ENCODE results near the gene SNF8. TPM values are rescaled to one million over a fixed set of nuclear protein-coding genes. Genes with fewer than 3 reads are reported as not detected.

The SNF8 gene
- polyA plus RNA-seq, 1 experiment: 116 TPM

DNA sequence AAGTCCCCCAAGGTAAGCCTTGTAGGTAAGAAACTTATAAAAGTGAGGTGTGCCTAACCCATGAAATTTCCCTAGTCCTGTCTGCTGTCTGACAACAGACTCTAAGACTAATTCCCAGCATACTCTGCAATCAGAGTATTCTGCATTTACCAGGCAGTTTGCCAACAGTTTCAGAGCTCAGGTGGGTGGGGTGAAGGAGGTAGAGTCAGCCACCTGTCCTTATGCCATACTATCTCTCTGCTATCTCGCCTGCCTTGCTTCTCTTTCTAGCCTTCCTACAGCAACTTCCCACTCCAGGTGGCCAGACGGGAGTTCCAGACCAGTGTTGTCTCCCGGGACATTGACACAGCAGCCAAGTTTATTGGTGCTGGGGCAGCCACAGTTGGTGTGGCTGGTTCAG is 49.8 kb downstream of the SNF8 start:
- Histone ChIP-seq H3K9me3 (ENCODE audit: control insufficient read depth, insufficient read depth, low read length) (no peaks in the 10 kb centered on the region; the same call in 1 of the 2 replicates), H3K27me3 (ENCODE audit: control insufficient read depth, insufficient read depth, low read length) (no peaks in the 10 kb centered on the region), H3K4me3 (ENCODE audit: low read depth, low read length) (no peak overlapping the region), H3K27ac (ENCODE audit: low read depth, low read length) (no peak overlapping the region)
- no peak for DNase-seq (ENCODE audit: low read depth, low spot score)
- ChIA-PET POLR2A (no interaction called here), CTCF (interaction anchor here (1.1 to 2.4 kb wide), 2 partner anchors 10 to 138 kb away, joined by 4 to 12 read pairs; no protein-coding TSS in a partner anchor)
- TF ChIP-seq, protein P1, sequence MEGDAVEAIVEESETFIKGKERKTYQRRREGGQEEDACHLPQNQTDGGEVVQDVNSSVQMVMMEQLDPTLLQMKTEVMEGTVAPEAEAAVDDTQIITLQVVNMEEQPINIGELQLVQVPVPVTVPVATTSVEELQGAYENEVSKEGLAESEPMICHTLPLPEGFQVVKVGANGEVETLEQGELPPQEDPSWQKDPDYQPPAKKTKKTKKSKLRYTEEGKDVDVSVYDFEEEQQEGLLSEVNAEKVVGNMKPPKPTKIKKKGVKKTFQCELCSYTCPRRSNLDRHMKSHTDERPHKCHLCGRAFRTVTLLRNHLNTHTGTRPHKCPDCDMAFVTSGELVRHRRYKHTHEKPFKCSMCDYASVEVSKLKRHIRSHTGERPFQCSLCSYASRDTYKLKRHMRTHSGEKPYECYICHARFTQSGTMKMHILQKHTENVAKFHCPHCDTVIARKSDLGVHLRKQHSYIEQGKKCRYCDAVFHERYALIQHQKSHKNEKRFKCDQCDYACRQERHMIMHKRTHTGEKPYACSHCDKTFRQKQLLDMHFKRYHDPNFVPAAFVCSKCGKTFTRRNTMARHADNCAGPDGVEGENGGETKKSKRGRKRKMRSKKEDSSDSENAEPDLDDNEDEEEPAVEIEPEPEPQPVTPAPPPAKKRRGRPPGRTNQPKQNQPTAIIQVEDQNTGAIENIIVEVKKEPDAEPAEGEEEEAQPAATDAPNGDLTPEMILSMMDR (IDR thresholded peaks at IDR 0.05; ENCODE audit: low read depth, low read length): no peak

DNA sequence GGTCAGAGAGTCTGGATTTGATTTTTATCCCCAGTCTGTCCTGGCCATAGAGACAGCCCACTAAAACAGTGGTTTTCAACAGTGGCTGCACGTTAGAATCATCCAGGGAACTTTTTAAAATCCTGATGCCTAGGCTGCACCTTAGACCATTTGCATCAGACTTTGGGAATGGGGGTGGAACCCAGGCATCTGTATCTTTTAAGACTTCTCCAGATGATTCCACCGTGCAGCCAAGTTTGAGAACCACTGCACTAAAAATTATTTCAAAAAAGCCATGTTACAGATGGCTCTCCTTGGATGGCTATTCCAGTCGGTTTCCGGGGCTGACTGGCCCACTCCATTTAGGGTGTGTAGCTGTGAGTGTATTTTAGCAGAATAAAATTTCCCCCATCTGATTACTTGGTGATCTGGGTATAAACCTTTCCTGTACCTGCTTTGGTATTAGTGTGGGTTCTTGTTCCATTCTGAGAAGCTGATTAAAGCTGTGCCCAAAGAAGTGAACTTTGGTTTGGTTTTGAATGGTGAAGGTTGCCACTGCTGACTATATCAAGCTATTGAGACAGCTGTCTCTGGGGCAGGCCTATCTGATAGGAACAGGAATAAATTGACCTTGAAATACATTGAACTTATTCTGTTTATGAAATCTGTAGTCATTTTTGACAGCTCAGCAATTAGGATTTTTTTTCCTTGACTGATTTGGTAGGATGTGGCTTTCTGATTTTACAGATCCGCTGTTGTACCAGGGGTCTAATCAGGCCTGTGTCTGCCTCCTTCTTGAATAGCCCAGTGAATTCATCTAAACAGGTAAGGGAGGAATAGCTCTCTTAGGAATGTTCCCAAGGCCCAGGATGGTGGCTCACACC is 50.8 kb downstream of the SNF8 start:
- H3K4me3 ChIP-seq (ENCODE audit: low read depth, low read length): peak overlapping the region; percentile 99
- CTCF ChIA-PET: interaction anchor here (0.6 to 2.4 kb wide), 5 partner anchors 9 to 139 kb away, joined by 3 to 18 read pairs (median 4); no protein-coding TSS in a partner anchor
- H3K9me3 ChIP-seq (ENCODE audit: control insufficient read depth, insufficient read depth, low read length): no peaks in the 10 kb centered on the region; the same call in 1 of the 2 replicates
- TF ChIP-seq, protein P1 (IDR thresholded peaks at IDR 0.05; ENCODE audit: low read depth, low read length): no peak
- POLR2A ChIA-PET: interaction anchor here (0.5 to 2.4 kb wide), 2 partner anchors 14 to 142 kb away, joined by 3 to 9 read pairs; partner anchors contain the start of gene UBE2Z
- no peaks in the 10 kb centered on the region for H3K27me3 ChIP-seq (ENCODE audit: control insufficient read depth, insufficient read depth, low read length)
- H3K27ac ChIP-seq (ENCODE audit: low read depth, low read length): no peak overlapping the region
- DNase-seq (ENCODE audit: low read depth, low spot score): no peak

DNA sequence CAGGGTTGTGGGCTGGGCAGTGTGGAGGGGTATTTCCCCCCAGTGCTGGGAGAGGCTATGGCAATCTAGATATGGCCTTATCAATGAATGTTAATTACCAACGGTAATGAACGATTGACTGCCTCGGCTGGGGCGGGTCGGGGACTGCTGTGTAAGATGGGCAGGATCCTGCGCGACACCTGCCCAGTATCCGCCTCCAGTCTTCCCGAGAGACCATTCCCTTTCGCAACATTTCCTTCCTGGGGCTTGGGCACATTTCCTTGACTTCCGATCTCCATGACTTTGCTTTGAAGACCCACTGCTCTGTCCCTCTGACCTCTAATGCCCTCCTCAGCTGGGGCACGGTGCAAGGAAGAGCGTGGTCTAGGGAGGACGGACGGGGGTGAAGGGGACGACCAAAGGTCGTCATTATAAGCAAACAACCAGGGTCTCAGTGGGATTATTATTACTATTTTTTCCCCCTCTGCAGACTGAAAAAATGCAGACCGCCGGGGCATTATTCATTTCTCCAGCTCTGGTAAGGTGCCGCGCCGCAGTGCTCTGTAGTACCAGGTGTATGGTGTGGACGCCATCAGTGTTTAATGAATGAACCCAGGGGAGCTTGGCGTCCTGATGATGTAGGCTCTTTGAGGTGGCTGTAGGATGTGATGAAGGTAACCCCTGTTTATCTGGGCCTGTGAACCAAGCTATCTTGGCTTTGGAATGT is 51.5 kb downstream of the SNF8 start:
- POLR2A ChIA-PET: interaction anchor here (0.5 to 2.4 kb wide), 12 partner anchors 10 to 844 kb away, joined by 3 to 12 read pairs (median 4); partner anchors contain the start of genes SNF8 and UBE2Z
- CTCF ChIA-PET: interaction anchor here (0.7 to 2.4 kb wide), 4 partner anchors 8 to 280 kb away, joined by 3 to 18 read pairs (median 8); no protein-coding TSS in a partner anchor
- no peaks in the 10 kb centered on the region; the same call in 1 of the 2 replicates for H3K9me3 ChIP-seq (ENCODE audit: control insufficient read depth, insufficient read depth, low read length)
- H3K4me3 ChIP-seq (ENCODE audit: low read depth, low read length): peak overlapping the region; percentile 99
- DNase-seq (ENCODE audit: low read depth, low spot score): no peak
- no peaks in the 10 kb centered on the region for H3K27me3 ChIP-seq (ENCODE audit: control insufficient read depth, insufficient read depth, low read length)
- TF ChIP-seq, protein P1 (IDR thresholded peaks at IDR 0.05; ENCODE audit: low read depth, low read length): no peak
- H3K27ac ChIP-seq (ENCODE audit: low read depth, low read length): peak overlapping the region; percentile 57

DNA sequence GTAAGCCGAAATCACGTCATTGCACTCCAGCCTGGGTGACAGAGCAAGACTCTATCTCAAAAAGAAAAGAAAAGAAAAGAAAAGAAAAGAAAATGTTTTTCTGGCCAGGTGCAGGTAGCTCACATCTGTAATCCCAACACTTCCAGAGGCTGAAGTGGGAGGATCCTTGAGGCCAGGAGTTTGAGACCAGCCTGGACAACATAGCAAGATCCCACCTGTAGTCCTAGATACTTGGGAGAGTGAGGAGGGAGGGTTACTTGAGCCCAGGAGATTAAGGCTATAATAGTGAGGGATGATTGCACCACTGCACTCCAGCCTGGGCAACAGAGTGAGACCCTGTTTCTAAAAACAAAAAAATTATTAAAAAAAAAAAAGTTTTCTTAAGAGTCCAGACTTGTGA is 54.6 kb downstream of the SNF8 start:
- Histone ChIP-seq H3K27me3 (ENCODE audit: control insufficient read depth, insufficient read depth, low read length) (no peaks in the 10 kb centered on the region), H3K9me3 (ENCODE audit: control insufficient read depth, insufficient read depth, low read length) (no peaks in the 10 kb centered on the region; the same call in 1 of the 2 replicates), H3K4me3 (ENCODE audit: low read depth, low read length) (no peak overlapping the region), H3K27ac (ENCODE audit: low read depth, low read length) (no peak overlapping the region)
- ChIA-PET POLR2A (no interaction called here), CTCF (interaction anchor here (1.6 kb wide), 1 partner anchor 85 kb away, joined by 4 read pairs; no protein-coding TSS in a partner anchor)
- DNase-seq (ENCODE audit: low read depth, low spot score): no peak
- TF ChIP-seq, protein P1 (IDR thresholded peaks at IDR 0.05; ENCODE audit: low read depth, low read length): no peak
